ENCODE data around the gene PCNX2.

DNA sequence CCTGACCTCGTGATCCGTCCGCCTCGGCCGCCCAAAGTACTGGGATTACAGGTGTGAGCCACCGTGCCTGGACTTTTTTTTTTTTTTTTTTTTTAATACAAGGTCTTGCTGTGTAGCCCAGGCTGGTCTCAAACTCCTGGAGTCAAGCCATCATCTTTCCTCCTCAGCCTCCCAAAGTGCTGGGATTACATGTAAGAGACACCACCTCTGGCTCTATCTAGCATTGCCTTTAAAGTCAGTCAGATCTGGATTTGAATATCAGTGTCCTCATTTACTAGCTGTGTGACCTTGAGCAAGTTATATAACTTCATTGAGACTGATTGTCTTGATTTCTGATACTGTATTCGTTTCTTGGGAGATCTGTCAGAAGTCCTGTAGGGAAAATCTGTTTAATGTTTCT lies 38.6 kb upstream of the PCNX2 start:
- TF ChIP-seq, protein P1, sequence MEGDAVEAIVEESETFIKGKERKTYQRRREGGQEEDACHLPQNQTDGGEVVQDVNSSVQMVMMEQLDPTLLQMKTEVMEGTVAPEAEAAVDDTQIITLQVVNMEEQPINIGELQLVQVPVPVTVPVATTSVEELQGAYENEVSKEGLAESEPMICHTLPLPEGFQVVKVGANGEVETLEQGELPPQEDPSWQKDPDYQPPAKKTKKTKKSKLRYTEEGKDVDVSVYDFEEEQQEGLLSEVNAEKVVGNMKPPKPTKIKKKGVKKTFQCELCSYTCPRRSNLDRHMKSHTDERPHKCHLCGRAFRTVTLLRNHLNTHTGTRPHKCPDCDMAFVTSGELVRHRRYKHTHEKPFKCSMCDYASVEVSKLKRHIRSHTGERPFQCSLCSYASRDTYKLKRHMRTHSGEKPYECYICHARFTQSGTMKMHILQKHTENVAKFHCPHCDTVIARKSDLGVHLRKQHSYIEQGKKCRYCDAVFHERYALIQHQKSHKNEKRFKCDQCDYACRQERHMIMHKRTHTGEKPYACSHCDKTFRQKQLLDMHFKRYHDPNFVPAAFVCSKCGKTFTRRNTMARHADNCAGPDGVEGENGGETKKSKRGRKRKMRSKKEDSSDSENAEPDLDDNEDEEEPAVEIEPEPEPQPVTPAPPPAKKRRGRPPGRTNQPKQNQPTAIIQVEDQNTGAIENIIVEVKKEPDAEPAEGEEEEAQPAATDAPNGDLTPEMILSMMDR (IDR thresholded peaks at IDR 0.05): no peak
- TF ChIP-seq POLR2AphosphoS5 (IDR thresholded peaks at IDR 0.05): no peak

Data from stomach (tissue), 4 donors.